Measurements from ENCODE around the gene TULP4. TPM values are rescaled to one million over a fixed set of nuclear protein-coding genes. Genes with fewer than 3 reads are reported as not detected.
"Not testable (repeated sequence)": the region's sequence is repeated elsewhere in the genome, so short reads cannot be mapped to it uniquely, and the experiment has no call there.

TULP4 gene
- polyA plus RNA-seq, 1 experiment, result 8.0 TPM

DNA sequence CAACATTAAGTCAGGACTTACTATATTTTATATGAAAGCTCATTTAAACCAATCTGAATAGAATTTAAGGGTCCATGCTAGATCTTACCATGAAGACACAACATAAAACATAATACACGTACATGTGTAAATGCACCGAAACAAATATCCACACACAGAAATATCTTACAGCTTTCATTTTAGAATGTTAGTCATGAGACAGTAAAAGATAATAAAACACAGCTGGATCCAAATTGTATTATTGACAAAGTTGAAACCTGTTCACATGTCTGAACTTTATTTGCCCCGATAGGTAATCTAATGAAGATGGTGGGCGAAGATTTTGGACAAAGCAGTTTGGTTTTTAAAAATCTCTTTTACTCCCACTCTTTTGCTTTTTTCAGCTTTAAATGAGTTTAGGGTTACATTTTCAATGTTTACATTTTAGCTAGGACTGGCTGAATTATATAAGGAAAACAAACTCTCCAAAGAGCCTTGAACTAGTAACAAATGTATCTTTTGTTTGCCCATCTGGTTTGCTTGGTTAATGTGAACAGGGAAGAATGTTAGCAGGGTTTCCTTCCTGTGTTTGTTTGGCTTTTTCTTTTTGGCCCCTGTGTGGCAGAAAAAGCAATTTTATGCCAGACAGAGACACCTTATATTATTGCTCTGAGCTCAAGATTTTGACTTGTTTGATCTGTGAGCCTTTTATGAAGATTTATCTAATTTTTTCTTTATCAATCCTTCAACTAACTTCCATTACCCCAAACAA, 242.5 kb downstream of the TULP4 start:
- CTCF ChIA-PET, result interaction anchor here (2.7 kb wide), 1 partner anchor 8 kb away, joined by 9 read pairs; no protein-coding TSS in a partner anchor

DNA sequence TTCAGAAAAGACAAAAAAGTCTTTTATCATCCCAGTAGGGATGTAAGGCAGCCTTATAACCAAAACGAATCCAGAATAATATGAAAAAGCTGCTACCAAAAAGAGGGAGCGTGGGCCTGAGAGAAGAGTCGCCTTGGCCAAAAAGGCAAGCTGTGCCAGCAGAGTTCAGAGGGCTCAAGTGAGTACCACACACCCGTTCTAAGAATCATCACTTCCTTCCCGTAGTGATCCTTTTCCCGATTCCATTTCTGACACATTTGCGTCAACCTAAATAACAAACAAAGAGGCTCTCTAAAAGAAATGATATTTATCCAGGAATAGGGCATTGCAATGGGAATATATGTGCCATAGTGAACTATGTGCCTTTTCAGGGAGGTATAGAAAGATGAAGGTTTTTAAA, 243.8 kb downstream of the TULP4 start:
- Histone ChIP-seq H3K27me3 (ENCODE audit: control insufficient read depth, insufficient read depth, low read length) (peaks cover 2% of the 10 kb centered on the region; the same call in 1 of the 2 replicates), H3K4me3 (ENCODE audit: low read depth, low read length) (no peak overlapping the region), H3K36me3 (ENCODE audit: control insufficient read depth, insufficient read depth, low read length) (no peaks in the 10 kb centered on the region)
- TF ChIP-seq, protein P1, sequence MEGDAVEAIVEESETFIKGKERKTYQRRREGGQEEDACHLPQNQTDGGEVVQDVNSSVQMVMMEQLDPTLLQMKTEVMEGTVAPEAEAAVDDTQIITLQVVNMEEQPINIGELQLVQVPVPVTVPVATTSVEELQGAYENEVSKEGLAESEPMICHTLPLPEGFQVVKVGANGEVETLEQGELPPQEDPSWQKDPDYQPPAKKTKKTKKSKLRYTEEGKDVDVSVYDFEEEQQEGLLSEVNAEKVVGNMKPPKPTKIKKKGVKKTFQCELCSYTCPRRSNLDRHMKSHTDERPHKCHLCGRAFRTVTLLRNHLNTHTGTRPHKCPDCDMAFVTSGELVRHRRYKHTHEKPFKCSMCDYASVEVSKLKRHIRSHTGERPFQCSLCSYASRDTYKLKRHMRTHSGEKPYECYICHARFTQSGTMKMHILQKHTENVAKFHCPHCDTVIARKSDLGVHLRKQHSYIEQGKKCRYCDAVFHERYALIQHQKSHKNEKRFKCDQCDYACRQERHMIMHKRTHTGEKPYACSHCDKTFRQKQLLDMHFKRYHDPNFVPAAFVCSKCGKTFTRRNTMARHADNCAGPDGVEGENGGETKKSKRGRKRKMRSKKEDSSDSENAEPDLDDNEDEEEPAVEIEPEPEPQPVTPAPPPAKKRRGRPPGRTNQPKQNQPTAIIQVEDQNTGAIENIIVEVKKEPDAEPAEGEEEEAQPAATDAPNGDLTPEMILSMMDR (IDR thresholded peaks at IDR 0.05; ENCODE audit: insufficient read depth, low read depth, low read length), result no peak
- ChIA-PET CTCF (interaction anchor here (1.2 to 2.7 kb wide), 2 partner anchors 10 to 335 kb away, joined by 4 to 9 read pairs; no protein-coding TSS in a partner anchor), POLR2A (no interaction called here)
- DNase-seq (ENCODE audit: low read depth), result no peak

More for the DNA sequence above, 242.5 kb downstream of the TULP4 start:
- TF ChIP-seq, protein P1 (IDR thresholded peaks at IDR 0.05; ENCODE audit: insufficient read depth, low read depth, low read length), result no peak
- H3K27me3 ChIP-seq (ENCODE audit: control insufficient read depth, insufficient read depth, low read length), result peaks cover 2% of the 10 kb centered on the region; the same call in 1 of the 2 replicates
- no peak overlapping the region for H3K4me3 ChIP-seq (ENCODE audit: low read depth, low read length)
- no peak for DNase-seq (ENCODE audit: low read depth)
- POLR2A ChIA-PET, result no interaction called here
- H3K36me3 ChIP-seq (ENCODE audit: control insufficient read depth, insufficient read depth, low read length), result no peaks in the 10 kb centered on the region

DNA sequence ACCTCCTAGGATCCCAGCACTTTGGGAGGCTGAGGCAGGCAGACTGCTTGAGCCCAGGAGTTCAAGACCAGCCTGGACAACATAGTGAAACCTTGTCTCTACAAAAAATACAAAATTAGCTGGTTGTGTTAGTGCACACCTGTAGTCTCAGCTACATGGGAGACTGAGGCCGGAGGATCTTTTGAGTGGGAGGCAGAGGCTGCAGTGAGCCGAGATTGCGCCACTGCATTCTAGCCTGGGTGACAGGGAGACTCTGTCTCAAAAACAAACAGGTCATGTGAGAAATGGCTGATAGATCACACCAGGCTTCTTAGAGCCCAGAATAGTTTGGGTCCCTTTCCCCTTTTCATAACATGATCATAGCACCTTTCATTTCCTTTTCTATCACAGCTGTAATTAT, 244.8 kb downstream of the TULP4 start:
- DNase-seq (ENCODE audit: low read depth), result not testable (repeated sequence)

DNA sequence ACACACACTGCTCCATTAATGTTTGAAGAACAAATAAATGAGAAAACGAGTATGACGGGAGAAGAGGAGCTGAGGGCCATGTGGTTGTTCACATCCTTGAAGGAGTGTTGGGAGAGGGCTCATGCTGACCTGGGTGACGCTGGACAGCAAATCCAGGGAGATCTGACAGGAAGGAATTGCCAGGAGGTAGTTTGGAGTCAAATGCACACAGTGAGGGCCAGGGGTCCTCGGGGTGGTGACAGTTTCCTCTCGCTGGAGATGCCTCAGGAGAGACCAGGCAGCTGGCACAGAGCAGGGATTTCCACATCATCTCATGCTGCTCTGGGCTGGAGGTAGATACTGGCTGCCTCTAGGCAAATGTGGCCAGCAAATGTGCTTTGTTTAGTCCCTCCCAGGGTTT, 245.7 kb downstream of the TULP4 start:
- CTCF ChIA-PET, result no interaction called here
- no peak overlapping the region for H3K4me3 ChIP-seq (ENCODE audit: low read depth, low read length)
- H3K27me3 ChIP-seq (ENCODE audit: control insufficient read depth, insufficient read depth, low read length), result peaks cover 2% of the 10 kb centered on the region; the same call in 1 of the 2 replicates
- TF ChIP-seq, protein P1 (IDR thresholded peaks at IDR 0.05; ENCODE audit: insufficient read depth, low read depth, low read length), result no peak
- H3K36me3 ChIP-seq (ENCODE audit: control insufficient read depth, insufficient read depth, low read length), result no peaks in the 10 kb centered on the region
- DNase-seq (ENCODE audit: low read depth), result no peak
- POLR2A ChIA-PET, result no interaction called here

More for the DNA sequence above, 244.8 kb downstream of the TULP4 start:
- H3K27me3 ChIP-seq (ENCODE audit: control insufficient read depth, insufficient read depth, low read length); H3K36me3 ChIP-seq (ENCODE audit: control insufficient read depth, insufficient read depth, low read length); H3K4me3 ChIP-seq (ENCODE audit: low read depth, low read length); POLR2A ChIA-PET: not testable (repeated sequence)
- CTCF ChIA-PET, result interaction anchor here (2.7 kb wide), 1 partner anchor 11 kb away, joined by 9 read pairs; no protein-coding TSS in a partner anchor

DNA sequence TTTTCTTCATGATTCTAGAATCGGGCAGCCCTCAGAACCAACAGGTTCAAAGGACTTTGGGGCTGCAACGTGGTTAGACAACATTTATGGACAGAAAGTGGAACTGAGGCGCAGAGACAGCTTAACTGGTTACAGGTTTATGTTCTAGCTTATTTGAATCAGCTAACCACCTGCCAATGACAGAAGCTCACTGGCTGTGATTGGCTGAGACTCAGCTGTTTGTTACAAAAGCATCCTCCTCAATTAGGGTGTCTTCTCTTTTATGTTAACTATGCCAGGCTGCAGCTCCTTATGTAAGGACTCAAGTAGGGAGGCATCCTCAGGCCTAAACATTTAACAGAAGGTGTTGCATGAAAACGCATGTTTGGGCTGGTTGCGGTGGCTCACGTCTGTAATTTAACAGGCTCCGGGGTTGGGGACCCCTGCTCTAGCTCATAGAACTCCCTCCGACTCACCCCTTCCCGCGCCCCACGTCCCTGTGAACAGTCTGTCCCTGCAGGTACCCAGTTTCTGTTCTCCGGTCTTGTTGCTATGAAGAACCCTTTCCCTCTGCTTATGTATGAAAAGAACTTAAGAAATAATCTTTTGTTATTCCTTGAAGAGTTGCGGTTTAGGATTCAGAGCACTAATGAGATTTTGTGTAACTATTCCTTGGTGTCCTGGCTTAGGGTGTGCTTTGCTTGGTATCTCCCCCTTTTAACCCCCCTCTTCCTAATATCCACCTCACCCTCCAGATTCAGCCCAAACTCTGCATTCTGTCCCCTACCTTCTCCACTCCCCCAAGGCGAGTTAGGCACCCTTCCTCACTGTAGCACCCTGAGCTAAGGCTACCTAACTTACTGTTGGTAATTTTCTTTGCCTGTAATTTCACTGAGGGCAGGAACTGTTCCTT, 246.4 kb downstream of the TULP4 start:
- H3K36me3 ChIP-seq (ENCODE audit: control insufficient read depth, insufficient read depth, low read length), result no peaks in the 10 kb centered on the region
- TF ChIP-seq, protein P1 (IDR thresholded peaks at IDR 0.05; ENCODE audit: insufficient read depth, low read depth, low read length), result no peak
- ChIA-PET POLR2A (no interaction called here), CTCF (interaction anchor here (1.0 to 1.2 kb wide), 2 partner anchors 8 to 46 kb away, joined by 3 to 4 read pairs; no protein-coding TSS in a partner anchor)
- no peak overlapping the region for H3K4me3 ChIP-seq (ENCODE audit: low read depth, low read length)
- H3K27me3 ChIP-seq (ENCODE audit: control insufficient read depth, insufficient read depth, low read length), result peaks cover 2% of the 10 kb centered on the region; the same call in 1 of the 2 replicates
- no peak for DNase-seq (ENCODE audit: low read depth)

All from BJ (cell line).